PC-9 (cell line): ENCODE results near the gene PEAK1. TPM values are rescaled to one million over a fixed set of nuclear protein-coding genes. Genes with fewer than 3 reads are reported as not detected.
A peak's percentile ranks its signal among the peaks of the same experiment; 100 is the strongest.

ENCODE experiments used
- BruUV-seq: library from RNA; stranded (reverse); fragments of 400-500 nt; replicated peaks from 2 replicates; lab custom pipeline; 2021; lab: Mats Ljungman, UMichigan
- CTCF ChIA-PET: fragments of 300-600 bp; sonication (Branson Sonifier 250); formaldehyde crosslinking; loops from one replicate; lab custom pipeline; 2022; ENCODE audit warnings: antibody characterized with exemption; lab: Charles Lee
- POLR2A ChIA-PET: fragments of 300-600 bp; sonication (Branson Sonifier 250); formaldehyde crosslinking; loops from one replicate; lab custom pipeline; 2022; ENCODE audit warnings: antibody characterized with exemption; ENCODE audit not compliant: unreplicated experiment; lab: Charles Lee
- DNase-seq, 2 experiments: peaks; one replicate each; pipeline versions ENCODE4 v3.0.0 to v3.0.0-alpha.2; 2015 to 2022; ENCODE audit warnings: mixed read lengths in 1 of 2
- H2AFZ ChIP-seq: fragments of 200-600 bp; sonication (generic); 2 replicates; pipeline ENCODE4 v1.8.1; 2017; ENCODE audit warnings: antibody characterized with exemption
- H3F3A ChIP-seq: fragments of 200-600 bp; sonication (generic); 2 replicates; pipeline ENCODE4 v1.8.1; 2017; ENCODE audit warnings: antibody characterized with exemption, mild to moderate bottlenecking, low read depth; ENCODE audit not compliant: insufficient read depth
- H3K27ac ChIP-seq: fragments of 200-600 bp; sonication (generic); 2 replicates; pipeline ENCODE4 v1.6.1; 2016; ENCODE audit warnings: mixed run types
- H3K27me3 ChIP-seq: fragments of 200-600 bp; sonication (generic); 2 replicates; pipeline ENCODE4 v1.6.1; 2016; ENCODE audit warnings: low read depth, mixed run types; ENCODE audit not compliant: insufficient read depth
- H3K36me3 ChIP-seq: fragments of 200-600 bp; sonication (generic); 2 replicates; pipeline ENCODE4 v1.6.1; 2016; ENCODE audit warnings: low read depth, mixed run types
- H3K4me1 ChIP-seq: fragments of 200-600 bp; sonication (generic); replicated peaks from 2 replicates; pipeline ENCODE4 v1.6.1; 2016; ENCODE audit warnings: mixed run types; ENCODE audit not compliant: insufficient read depth
- H3K4me2 ChIP-seq: fragments of 200-600 bp; sonication (generic); 2 replicates; pipeline ENCODE4 v1.6.1; 2017; ENCODE audit warnings: mixed run types
- H3K4me3 ChIP-seq: fragments of 200-600 bp; sonication (generic); 2 replicates; pipeline ENCODE4 v1.6.1; 2016; ENCODE audit warnings: mixed run types
- H3K79me2 ChIP-seq: fragments of 200-600 bp; sonication (generic); 2 replicates; pipeline ENCODE4 v1.6.1; 2017; ENCODE audit warnings: low read depth, mixed run types
- H3K9me2 ChIP-seq: fragments of 200-600 bp; sonication (generic); 2 replicates; pipeline ENCODE4 v1.8.1; 2017; ENCODE audit warnings: mild to moderate bottlenecking; ENCODE audit not compliant: insufficient read depth
- H3K9me3 ChIP-seq: fragments of 200-600 bp; sonication (generic); 2 replicates; pipeline ENCODE4 v1.8.1; 2016; ENCODE audit warnings: low read depth; ENCODE audit not compliant: insufficient read depth
- H4K20me1 ChIP-seq: fragments of 200-600 bp; sonication (generic); 2 replicates; pipeline ENCODE4 v1.8.1; 2017; ENCODE audit not compliant: insufficient read depth
- EZH2 ChIP-seq: fragments of 200-600 bp; sonication (generic); IDR thresholded peaks from 2 replicates; pipeline ENCODE4 v1.8.0; 2017; ENCODE audit warnings: antibody characterized with exemption, low read depth
- intact Hi-C: fragments of 100-400 bp; cut with micrococcal nuclease; formaldehyde crosslinking; loops from one replicate; pipeline ENCODE4 v1.10.0; 2022; ENCODE audit not compliant: unreplicated experiment
- total RNA-seq: library from RNA; stranded (reverse); gene quantifications from 2 replicates; pipeline ENCODE4 v1.2.3, GENCODE V29; 2021
- TF ChIP-seq, protein P1 (sequence below): fragments of 200-600 bp; sonication (generic); conservative IDR thresholded peaks from 2 replicates; pipeline ENCODE4 v1.6.1; 2017; ENCODE audit warnings: mixed run types, antibody characterized with exemption, mild to moderate bottlenecking, moderate library complexity

PEAK1 gene
- total RNA-seq, 1 experiment from 2014 or later = 20.7 TPM

DNA sequence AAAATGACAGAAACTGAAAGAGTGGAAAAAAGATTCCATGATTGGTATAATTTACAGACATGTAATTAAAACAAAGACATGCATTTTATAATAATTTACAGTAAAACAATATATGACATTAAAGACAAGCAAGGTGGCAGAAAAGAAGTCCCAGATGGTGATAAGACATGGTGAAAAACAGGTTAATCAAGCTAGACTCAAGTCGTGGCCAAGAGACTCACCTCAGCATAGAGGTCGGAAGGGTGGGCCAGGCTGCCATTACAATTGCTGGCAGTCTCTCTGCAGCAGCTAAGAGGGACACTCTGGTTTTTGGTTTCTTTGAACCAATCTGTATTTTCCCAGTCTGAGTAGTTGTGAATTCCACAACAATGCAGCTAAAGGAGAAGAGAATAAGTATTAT is 367.3 kb downstream of the PEAK1 start:
- Histone ChIP-seq H3K9me3 (no peaks in the 10 kb centered on the region), H3K27me3 (no peaks in the 10 kb centered on the region), H3K79me2 (peaks cover 9% of the 10 kb centered on the region; the same call in 1 of the 2 replicates), H3K4me1 (peaks cover 23% of the 10 kb centered on the region), H3K9me2 (no peaks in the 10 kb centered on the region), H3K27ac (no peak overlapping the region), H3K4me2 (peak overlapping the region; percentile 12; the same call in 1 of the 2 replicates), H4K20me1 (no peaks in the 10 kb centered on the region), H3K36me3 (peaks cover 16% of the 10 kb centered on the region), H2AFZ (no peak overlapping the region), H3K4me3 (no peak overlapping the region), H3F3A (no peaks in the 10 kb centered on the region)
- intact Hi-C loops = no loop called here
- no peak for DNase-seq
- POLR2A ChIA-PET = interaction anchor here (0.6 kb wide), 1 partner anchor 1528 kb away, joined by 15 read pairs; no protein-coding TSS in a partner anchor
- TF ChIP-seq EZH2 = no peak
- TF ChIP-seq, protein P1, sequence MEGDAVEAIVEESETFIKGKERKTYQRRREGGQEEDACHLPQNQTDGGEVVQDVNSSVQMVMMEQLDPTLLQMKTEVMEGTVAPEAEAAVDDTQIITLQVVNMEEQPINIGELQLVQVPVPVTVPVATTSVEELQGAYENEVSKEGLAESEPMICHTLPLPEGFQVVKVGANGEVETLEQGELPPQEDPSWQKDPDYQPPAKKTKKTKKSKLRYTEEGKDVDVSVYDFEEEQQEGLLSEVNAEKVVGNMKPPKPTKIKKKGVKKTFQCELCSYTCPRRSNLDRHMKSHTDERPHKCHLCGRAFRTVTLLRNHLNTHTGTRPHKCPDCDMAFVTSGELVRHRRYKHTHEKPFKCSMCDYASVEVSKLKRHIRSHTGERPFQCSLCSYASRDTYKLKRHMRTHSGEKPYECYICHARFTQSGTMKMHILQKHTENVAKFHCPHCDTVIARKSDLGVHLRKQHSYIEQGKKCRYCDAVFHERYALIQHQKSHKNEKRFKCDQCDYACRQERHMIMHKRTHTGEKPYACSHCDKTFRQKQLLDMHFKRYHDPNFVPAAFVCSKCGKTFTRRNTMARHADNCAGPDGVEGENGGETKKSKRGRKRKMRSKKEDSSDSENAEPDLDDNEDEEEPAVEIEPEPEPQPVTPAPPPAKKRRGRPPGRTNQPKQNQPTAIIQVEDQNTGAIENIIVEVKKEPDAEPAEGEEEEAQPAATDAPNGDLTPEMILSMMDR = no peak
- BruUV-seq = no TSS peak
- CTCF ChIA-PET = interaction anchor here (0.7 kb wide), 1 partner anchor 578 kb away, joined by 5 read pairs; no protein-coding TSS in a partner anchor

Other genes with a start within 250 kb of the PEAK1 start
- gene HMG20A, start 784 bp upstream of the PEAK1 start, total RNA-seq = 33.4 and 34.2 TPM in 2 replicates
- gene LINGO1, start 212.8 kb upstream of the PEAK1 start, total RNA-seq = not detected in 2 replicates